Inflammatory macrophage treated with lipopolysaccharide for 4 hours (primary cell): ENCODE data around the gene CALN1.
A peak's percentile ranks its signal among the peaks of the same experiment; 100 is the strongest.
"Not testable (repeated sequence)": the region's sequence is repeated elsewhere in the genome, so short reads cannot be mapped to it uniquely, and the experiment has no call there.

Experiments used
- DNase-seq: peaks from one replicate; pipeline ENCODE4 v3.0.0-alpha.2; 2020

Gene CALN1

GRCh38 chr7:72080341-72080766 lies 331.8 kb downstream of the CALN1 start:
- no peak for DNase-seq

GRCh38 chr7:72078856-72079255 lies 333.3 kb downstream of the CALN1 start:
- peak; percentile 70 for DNase-seq

- no peak for DNase-seq
Observed at GRCh38 chr7:72078301-72078700, 333.8 kb downstream of the CALN1 start.

GRCh38 chr7:72077786-72078185 lies 334.4 kb downstream of the CALN1 start:
- no peak for DNase-seq

GRCh38 chr7:72072901-72073300 lies 339.2 kb downstream of the CALN1 start:
- DNase-seq: no peak

GRCh38 chr7:72069263-72069662 lies 342.9 kb downstream of the CALN1 start:
- DNase-seq: no peak

- DNase-seq: not testable (repeated sequence)
Observed at GRCh38 chr7:72065764-72066163, 346.4 kb downstream of the CALN1 start.

- DNase-seq: no peak
Observed at GRCh38 chr7:72064916-72065315, 347.2 kb downstream of the CALN1 start.

GRCh38 chr7:72063330-72063729 lies 348.8 kb downstream of the CALN1 start:
- no peak for DNase-seq

- no peak for DNase-seq
Observed at GRCh38 chr7:72062666-72063065, 349.5 kb downstream of the CALN1 start.

GRCh38 chr7:72059925-72060324 lies 352.2 kb downstream of the CALN1 start:
- DNase-seq: no peak

GRCh38 chr7:72058579-72058978 lies 353.6 kb downstream of the CALN1 start:
- peak; percentile 27 for DNase-seq

GRCh38 chr7:72057796-72058195 lies 354.3 kb downstream of the CALN1 start:
- no peak for DNase-seq

- no peak for DNase-seq
Observed at GRCh38 chr7:72057231-72057630, 354.9 kb downstream of the CALN1 start.

GRCh38 chr7:72055426-72055825 lies 356.7 kb downstream of the CALN1 start:
- DNase-seq: peak; percentile 58

GRCh38 chr7:72053292-72053691 lies 358.8 kb downstream of the CALN1 start:
- peak; percentile 81 for DNase-seq

- no peak for DNase-seq
Observed at GRCh38 chr7:72048420-72048819, 363.7 kb downstream of the CALN1 start.

- DNase-seq: no peak
Observed at GRCh38 chr7:72042855-72043254, 369.3 kb downstream of the CALN1 start.

- no peak for DNase-seq
Observed at GRCh38 chr7:72040641-72041040, 371.5 kb downstream of the CALN1 start.

- DNase-seq: no peak
Observed at GRCh38 chr7:72039460-72039859, 372.7 kb downstream of the CALN1 start.

GRCh38 chr7:72038022-72038732 lies 374.0 kb downstream of the CALN1 start:
- DNase-seq: no peak

- DNase-seq: no peak
Observed at GRCh38 chr7:72037516-72037915, 374.6 kb downstream of the CALN1 start.

GRCh38 chr7:72035266-72035665 lies 376.9 kb downstream of the CALN1 start:
- peak; percentile 84 for DNase-seq

- no peak for DNase-seq
Observed at GRCh38 chr7:72032934-72033333, 379.2 kb downstream of the CALN1 start.

- no peak for DNase-seq
Observed at GRCh38 chr7:72030994-72031667, 381.0 kb downstream of the CALN1 start.
